A549 (cell line): Measurements from ENCODE around the gene INPP5F. TPM values are rescaled to one million over a fixed set of nuclear protein-coding genes. Genes with fewer than 3 reads are reported as not detected.

ENCODE experiments used
- ATAC-seq, 2 experiments: fragments of 200-7000 bp in 1 of 2; fragments of >200 bp in 1 of 2; cut with Nextera tagmentation in 1 of 2; cut with Tn5 transposase in 1 of 2; 3 replicates each; pipeline versions ENCODE4 v1.8.0 to v1.9.1; 2018 to 2020; ENCODE audit warnings: mild to moderate bottlenecking in 1 of 2, moderate library complexity in 1 of 2
- CTCF ChIA-PET: fragments of 300-600 bp; sonication (Branson Sonifier 250); formaldehyde crosslinking; extraction: SDS; loops from one replicate; lab custom pipeline; 2021; ENCODE audit warnings: antibody characterized with exemption, inconsistent platforms; lab: Yijun Ruan, JAX
- POLR2A ChIA-PET: fragments of 350-600 bp; formaldehyde crosslinking; extraction: SDS; loops from one replicate; lab custom pipeline; 2021; ENCODE audit warnings: antibody characterized with exemption, inconsistent platforms; lab: Yijun Ruan, JAX
- DNase-seq, 2 experiments: peaks; one replicate each; pipeline versions ENCODE4 v3.0.0 to v3.0.0-alpha.2; 2011 to 2016; ENCODE audit warnings: low read depth in 1 of 2, low spot score in 1 of 2
- FAIRE-seq: peaks from 2 replicates; lab custom pipeline; 2011; peaks lifted over from hg19 to GRCh38; lab: Jason Lieb, UNC
- H3K27ac ChIP-seq, 2 experiments: fragments of >200 bp; sonication (Bioruptor Twin); formaldehyde crosslinking; 3 replicates each; pipeline ENCODE4 v1.5.1; 2016 to 2017
- H3K4me1 ChIP-seq: fragments of >200 bp; sonication (Bioruptor Twin); formaldehyde crosslinking; 3 replicates; pipeline ENCODE4 v1.6.1; 2016
- H3K4me2 ChIP-seq: fragments of >200 bp; sonication (Bioruptor Twin); formaldehyde crosslinking; 3 replicates; pipeline ENCODE4 v1.6.1; 2016
- H3K4me3 ChIP-seq: fragments of >200 bp; sonication (Bioruptor Twin); formaldehyde crosslinking; 3 replicates; pipeline ENCODE4 v1.5.1; 2016
- H3K9me3 ChIP-seq: fragments of >200 bp; sonication (Bioruptor Twin); formaldehyde crosslinking; 3 replicates; pipeline ENCODE4 v1.6.1; 2016
- CBX8 ChIP-seq: fragments of 200-600 bp; sonication (generic); IDR thresholded peaks from 2 replicates; pipeline ENCODE4 v1.6.1; 2016
- CHD2 ChIP-seq: fragments of 150-350 bp; IDR thresholded peaks from 2 replicates; pipeline ENCODE4 v1.6.1; 2014; ENCODE audit warnings: low read length; ENCODE audit not compliant: partially characterized antibody
- ESRRA ChIP-seq: fragments of 150-350 bp; IDR thresholded peaks from 2 replicates; pipeline ENCODE4 v1.6.1; 2014; ENCODE audit warnings: mild to moderate bottlenecking, low read length, borderline replicate concordance
- FOSL2 ChIP-seq, 2 experiments: fragments of 450-650 bp in 1 of 2; fragments of >200 bp in 1 of 2; sonication (Bioruptor Twin) in 1 of 2; formaldehyde crosslinking; IDR thresholded peaks; 2 replicates each; pipeline versions ENCODE4 v1.5.0 to v1.6.1; 2016 to 2020; ENCODE audit warnings: mild to moderate bottlenecking in 1 of 2, moderate library complexity in 1 of 2
- FOXS1 ChIP-seq: fragments of 250-450 bp; sonication (Bioruptor Pico); IDR thresholded peaks from 2 replicates; pipeline ENCODE4 v1.5.0; 2020; ENCODE audit warnings: mild to moderate bottlenecking, moderate library complexity
- HDAC2 ChIP-seq: fragments of 200-600 bp; sonication (generic); IDR thresholded peaks from 2 replicates; pipeline ENCODE4 v1.6.1; 2016
- HES2 ChIP-seq: fragments of >200 bp; sonication (Bioruptor Twin); formaldehyde crosslinking; IDR thresholded peaks from 2 replicates; pipeline ENCODE4 v1.6.1; 2016
- HMGXB4 ChIP-seq: fragments of 250-450 bp; sonication (Bioruptor Pico); IDR thresholded peaks from 2 replicates; pipeline ENCODE4 v1.5.0; 2021; ENCODE audit warnings: mild to moderate bottlenecking, moderate library complexity, borderline replicate concordance
- HOXB5 ChIP-seq: fragments of 250-450 bp; sonication (Bioruptor Pico); IDR thresholded peaks from 2 replicates; pipeline ENCODE4 v1.5.0; 2020; ENCODE audit warnings: mild to moderate bottlenecking, moderate library complexity
- JUN ChIP-seq, 2 experiments: fragments of >200 bp; sonication (Bioruptor Twin); formaldehyde crosslinking; IDR thresholded peaks; 2 replicates in 1 of 2; 3 replicates in 1 of 2; pipeline ENCODE4 v1.6.1; 2016 to 2017
- JUNB ChIP-seq: fragments of >200 bp; sonication (Bioruptor Twin); formaldehyde crosslinking; IDR thresholded peaks from 2 replicates; pipeline ENCODE4 v1.6.1; 2016
- KDM5A ChIP-seq: fragments of 200-600 bp; sonication (generic); IDR thresholded peaks from 2 replicates; pipeline ENCODE4 v1.6.1; 2016; ENCODE audit warnings: antibody characterized with exemption, mild to moderate bottlenecking
- MAZ ChIP-seq: fragments of 150-350 bp; IDR thresholded peaks from 2 replicates; pipeline ENCODE4 v1.6.1; 2014; ENCODE audit warnings: antibody characterized with exemption, low read depth, low read length, borderline replicate concordance
- NPAS2 ChIP-seq: fragments of 250-450 bp; sonication (Bioruptor Pico); IDR thresholded peaks from 2 replicates; pipeline ENCODE4 v1.8.0; 2022; ENCODE audit warnings: mild to moderate bottlenecking, moderate library complexity, borderline replicate concordance
- PBX3 ChIP-seq: IDR thresholded peaks from 2 replicates; pipeline ENCODE4 v1.6.1; 2012
- RCOR1 ChIP-seq: fragments of 150-350 bp; IDR thresholded peaks from 2 replicates; pipeline ENCODE4 v1.6.1; 2014; ENCODE audit warnings: antibody characterized with exemption, low read length, low read depth
- REST ChIP-seq: fragments of 200-600 bp; sonication (generic); IDR thresholded peaks from 2 replicates; pipeline ENCODE4 v1.6.1; 2016; ENCODE audit warnings: antibody characterized with exemption, mild to moderate bottlenecking, moderate library complexity
- RNF2 ChIP-seq: fragments of 200-600 bp; sonication (generic); IDR thresholded peaks from 2 replicates; pipeline ENCODE4 v1.6.1; 2016; ENCODE audit warnings: low read depth, mild to moderate bottlenecking, antibody characterized with exemption, moderate library complexity, borderline replicate concordance
- SMC3 ChIP-seq: fragments of >200 bp; sonication (Bioruptor Twin); formaldehyde crosslinking; IDR thresholded peaks from 3 replicates; pipeline ENCODE4 v1.6.1; 2018; ENCODE audit warnings: inconsistent platforms
- SREBF2 ChIP-seq: fragments of 450-650 bp; IDR thresholded peaks from 2 replicates; pipeline ENCODE4 v1.6.1; 2014; ENCODE audit warnings: mild to moderate bottlenecking, moderate library complexity
- TP53 ChIP-seq: fragments of 250-450 bp; sonication (Bioruptor Pico); IDR thresholded peaks from 2 replicates; pipeline ENCODE4 v1.5.0; 2021; ENCODE audit warnings: mild to moderate bottlenecking, moderate library complexity
- USF2 ChIP-seq: fragments of 450-650 bp; IDR thresholded peaks from 2 replicates; pipeline ENCODE4 v1.6.1; 2014; ENCODE audit warnings: antibody characterized with exemption
- ZC3H11A ChIP-seq: fragments of 450-650 bp; IDR thresholded peaks from 2 replicates; pipeline ENCODE4 v1.6.1; 2014; ENCODE audit warnings: antibody characterized with exemption, mild to moderate bottlenecking
- WGBS: methylation state at CpG from one replicate; pipeline ENCODE4 v1.1.6; 2017; ENCODE audit errors: missing lambda C conversion rate; 5-methylcytosine and 5-hydroxymethylcytosine counted together
- polyA plus RNA-seq, 4 experiments: library from polyadenylated mRNA; depleted of rRNA in 3 of 4; stranded (reverse); fragments of >200 nt; fragmentation: RNase III in 1 of 4; extraction: RNeasy Plus Mini Kit Qiagen cat#74134 plus additional on column Dnase treatment in 1 of 4; gene quantifications; 2 replicates in 3 of 4; 3 replicates in 1 of 4; pipeline ENCODE4 v1.2.3, GENCODE V29; 2011 to 2017

The INPP5F gene
- polyA plus RNA-seq, 2 of the 4 experiments (the other 2 are of a cell fraction) = 5.6 to 7.7 TPM

GRCh38 chr10:119702583-119702982 lies 23.3 kb upstream of the INPP5F start:
- POLR2A ChIA-PET = interaction anchor here (0.7 kb wide), 1 partner anchor 171 kb away, joined by 3 read pairs; no protein-coding TSS in a partner anchor
- CTCF ChIA-PET = interaction anchor here (0.6 to 2.4 kb wide), 5 partner anchors 15 to 747 kb away, joined by 3 to 11 read pairs (median 4); no protein-coding TSS in a partner anchor
- no peak for DNase-seq
- Histone ChIP-seq H3K4me1 (peaks cover 6% of the 10 kb centered on the region; the same call in 2 of the 3 replicates), H3K4me2 (no peak overlapping the region), H3K4me3 (no peak overlapping the region), H3K9me3 (no peaks in the 10 kb centered on the region), H3K27ac (no peak overlapping the region)
- no peak for FAIRE-seq
- no peak for ATAC-seq
- no peak for TF ChIP-seq CHD2
- TF ChIP-seq TP53 = no peak
- TF ChIP-seq FOXS1 = no peak
- TF ChIP-seq JUN (IDR thresholded peaks at IDR 0.05) = no peak
- TF ChIP-seq NPAS2 (CRISPR knock-in tag) = no peak
- no peak for TF ChIP-seq HOXB5
- no peak for TF ChIP-seq HMGXB4 (CRISPR knock-in tag)
- no peak for TF ChIP-seq USF2
- no peak for TF ChIP-seq REST
- no peak for TF ChIP-seq HES2
- no peak for TF ChIP-seq KDM5A
- TF ChIP-seq ESRRA = no peak
- no peak for TF ChIP-seq CBX8
- no peak for TF ChIP-seq SMC3
- no peak for TF ChIP-seq HDAC2
- no peak for TF ChIP-seq MAZ
- no peak for TF ChIP-seq ZC3H11A
- WGBS = 96% methylated on average over 2 of the region's 2 CpGs

- WGBS = 73% methylated on average over 9 of the region's 9 CpGs
- H3K27ac ChIP-seq = no peak overlapping the region
Observed at GRCh38 chr10:119703903-119704508, 21.8 kb upstream of the INPP5F start.

More at GRCh38 chr10:119703903-119704508, 21.8 kb upstream of the INPP5F start:
- no peak for TF ChIP-seq FOSL2 (IDR thresholded peaks at IDR 0.05)
- TF ChIP-seq FOSL2 (CRISPR knock-in tag; IDR thresholded peaks at IDR 0.05) = no peak
- TF ChIP-seq RNF2 = no peak
- TF ChIP-seq RCOR1 = no peak
- TF ChIP-seq USF2 = no peak
- TF ChIP-seq PBX3 = no peak
- no peak for TF ChIP-seq SREBF2
- TF ChIP-seq MAZ = no peak
- no peak for TF ChIP-seq JUNB
- Histone ChIP-seq H3K9me3 (no peaks in the 10 kb centered on the region), H3K4me1 (peaks cover 6% of the 10 kb centered on the region; the same call in 2 of the 3 replicates), H3K4me3 (no peak overlapping the region), H3K4me2 (no peak overlapping the region)
- DNase-seq = no peak
- FAIRE-seq = no peak
- ChIA-PET POLR2A (interaction anchor here (1.1 kb wide), 1 partner anchor 22 kb away, joined by 3 read pairs; the partner anchor contains the start of gene INPP5F), CTCF (interaction anchor here (0.8 to 6.2 kb wide), 4 partner anchors 10 to 156 kb away, joined by 3 to 33 read pairs (median 4); no protein-coding TSS in a partner anchor)
- ATAC-seq = no peak
